Sigmoid colon (tissue), 4 donors: ENCODE results near the gene ASPHD1.

Source experiments
- EP300 ChIP-seq, 4 donors: sonication (generic); formaldehyde crosslinking; IDR thresholded peaks; one replicate each; pipeline ENCODE4 v1.6.1; 2017; ENCODE audit warnings: antibody characterized with exemption in 4 of 4
- POLR2A ChIP-seq, 2 donors: fragments of 450-650 bp; IDR thresholded peaks; one replicate each; pipeline ENCODE4 v1.6.1; 2016; ENCODE audit warnings: antibody characterized with exemption in 2 of 2, mild to moderate bottlenecking in 2 of 2, moderate library complexity in 2 of 2
- POLR2AphosphoS5 ChIP-seq, 4 donors: sonication (generic); formaldehyde crosslinking; IDR thresholded peaks; one replicate each; pipeline ENCODE4 v1.6.1; 2017; ENCODE audit warnings: antibody characterized with exemption in 4 of 4
- TF ChIP-seq, protein P1 (sequence below), 4 experiments: fragments of 450-650 bp in 3 of 4; fragments of 200-600 bp in 1 of 4; IDR thresholded peaks; one replicate each; pipeline ENCODE4 v1.5.1; 2016 to 2019; ENCODE audit warnings: antibody characterized with exemption in 4 of 4, mild to moderate bottlenecking in 3 of 4, moderate library complexity in 2 of 4

- TF ChIP-seq, protein P1, sequence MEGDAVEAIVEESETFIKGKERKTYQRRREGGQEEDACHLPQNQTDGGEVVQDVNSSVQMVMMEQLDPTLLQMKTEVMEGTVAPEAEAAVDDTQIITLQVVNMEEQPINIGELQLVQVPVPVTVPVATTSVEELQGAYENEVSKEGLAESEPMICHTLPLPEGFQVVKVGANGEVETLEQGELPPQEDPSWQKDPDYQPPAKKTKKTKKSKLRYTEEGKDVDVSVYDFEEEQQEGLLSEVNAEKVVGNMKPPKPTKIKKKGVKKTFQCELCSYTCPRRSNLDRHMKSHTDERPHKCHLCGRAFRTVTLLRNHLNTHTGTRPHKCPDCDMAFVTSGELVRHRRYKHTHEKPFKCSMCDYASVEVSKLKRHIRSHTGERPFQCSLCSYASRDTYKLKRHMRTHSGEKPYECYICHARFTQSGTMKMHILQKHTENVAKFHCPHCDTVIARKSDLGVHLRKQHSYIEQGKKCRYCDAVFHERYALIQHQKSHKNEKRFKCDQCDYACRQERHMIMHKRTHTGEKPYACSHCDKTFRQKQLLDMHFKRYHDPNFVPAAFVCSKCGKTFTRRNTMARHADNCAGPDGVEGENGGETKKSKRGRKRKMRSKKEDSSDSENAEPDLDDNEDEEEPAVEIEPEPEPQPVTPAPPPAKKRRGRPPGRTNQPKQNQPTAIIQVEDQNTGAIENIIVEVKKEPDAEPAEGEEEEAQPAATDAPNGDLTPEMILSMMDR (IDR thresholded peaks at IDR 0.05) = no peak
- TF ChIP-seq EP300 (IDR thresholded peaks at IDR 0.05) (no peak), POLR2A (IDR thresholded peaks at IDR 0.05) (no peak), POLR2AphosphoS5 (IDR thresholded peaks at IDR 0.05) (no peak)
These were observed 31.8 kb upstream of the ASPHD1 start for GRCh38 chr16:29868396-29869009.
